ENCODE results near the gene CCNG2.

CCNG2 gene

GRCh38 chr4:77201857-77202256 lies 44.9 kb downstream of the CCNG2 start:
- Histone ChIP-seq H3K4me1 (ENCODE audit: control insufficient read depth, insufficient read depth, low read length) (no peaks in the 10 kb centered on the region), H3K9me3 (ENCODE audit: control insufficient read depth in 2 of 2, low read length in 2 of 2) (no peaks in the 10 kb centered on the region), H3K4me3 (ENCODE audit: low read length in 2 of 2) (no peak overlapping the region), H3K27ac (ENCODE audit: low read length) (no peak overlapping the region), H3K36me3 (ENCODE audit: control insufficient read depth in 2 of 2, insufficient read depth in 2 of 2, low read length in 2 of 2) (no peaks in the 10 kb centered on the region), H3K9ac (ENCODE audit: low read length in 2 of 2) (no peak overlapping the region), H3K27me3 (ENCODE audit: control insufficient read depth in 1 of 2, insufficient read depth in 2 of 2, low read length in 2 of 2) (peaks cover 0 to 2% of the 10 kb centered on the region in 2 donors)

- no peak overlapping the region for H3K27ac ChIP-seq (ENCODE audit: low read length)
Observed at GRCh38 chr4:77202491-77202890, 45.5 kb downstream of the CCNG2 start.

DNA sequence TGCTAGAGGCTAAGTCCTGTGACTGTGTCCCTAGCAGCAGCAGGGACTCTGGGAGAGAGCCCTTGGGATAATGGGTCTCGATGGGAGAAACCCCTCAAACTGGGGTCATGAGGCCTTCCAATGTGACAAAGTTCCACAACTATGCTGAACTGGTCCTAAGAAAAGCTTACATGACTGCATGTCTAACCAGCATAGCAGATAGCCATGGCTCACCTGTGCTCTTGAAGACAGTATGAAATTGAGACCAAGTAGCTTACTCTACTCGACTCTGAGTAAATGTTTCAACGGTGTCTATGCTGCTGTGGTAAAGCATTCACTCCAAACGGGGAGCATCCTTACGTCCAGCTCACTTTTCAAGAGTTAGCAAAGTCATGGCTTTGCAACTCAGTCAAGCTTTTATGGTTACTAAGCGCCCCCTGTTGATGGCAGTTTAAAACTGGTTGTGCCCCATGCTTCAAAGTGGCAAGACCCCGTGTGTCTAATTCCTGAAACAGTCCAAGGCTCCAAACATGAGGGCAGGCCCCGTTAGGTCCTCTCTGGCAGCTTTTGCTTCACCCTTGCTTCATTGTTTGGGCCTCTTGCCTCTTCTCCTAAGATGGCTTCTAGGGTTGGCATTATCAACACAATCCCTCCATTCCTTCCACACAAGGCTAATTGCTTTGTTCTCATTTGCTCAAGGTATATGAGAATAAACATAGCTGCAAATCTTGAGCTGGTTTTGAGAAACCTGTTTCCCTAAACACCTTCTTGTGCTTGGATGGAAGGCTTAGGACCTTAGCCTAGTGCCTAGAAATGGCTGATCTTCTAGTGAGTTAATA lies 46.6 kb downstream of the CCNG2 start:
- Histone ChIP-seq H3K4me1 (ENCODE audit: control insufficient read depth, insufficient read depth, low read length) (no peaks in the 10 kb centered on the region), H3K4me3 (ENCODE audit: low read length in 2 of 2) (no peak overlapping the region), H3K9me3 (ENCODE audit: control insufficient read depth in 2 of 2, low read length in 2 of 2) (no peaks in the 10 kb centered on the region), H3K9ac (ENCODE audit: low read length in 2 of 2) (no peak overlapping the region), H3K36me3 (ENCODE audit: control insufficient read depth in 2 of 2, insufficient read depth in 2 of 2, low read length in 2 of 2) (no peaks in the 10 kb centered on the region), H3K27ac (ENCODE audit: low read length) (no peak overlapping the region), H3K27me3 (ENCODE audit: control insufficient read depth in 1 of 2, insufficient read depth in 2 of 2, low read length in 2 of 2) (peaks cover 0 to 3% of the 10 kb centered on the region in 2 donors)

More at GRCh38 chr4:77202491-77202890, 45.5 kb downstream of the CCNG2 start:
- Histone ChIP-seq H3K9me3 (ENCODE audit: control insufficient read depth in 2 of 2, low read length in 2 of 2) (no peaks in the 10 kb centered on the region), H3K9ac (ENCODE audit: low read length in 2 of 2) (no peak overlapping the region), H3K4me3 (ENCODE audit: low read length in 2 of 2) (no peak overlapping the region), H3K27me3 (ENCODE audit: control insufficient read depth in 1 of 2, insufficient read depth in 2 of 2, low read length in 2 of 2) (peaks cover 0 to 2% of the 10 kb centered on the region in 2 donors), H3K36me3 (ENCODE audit: control insufficient read depth in 2 of 2, insufficient read depth in 2 of 2, low read length in 2 of 2) (no peaks in the 10 kb centered on the region), H3K4me1 (ENCODE audit: control insufficient read depth, insufficient read depth, low read length) (no peaks in the 10 kb centered on the region)

GRCh38 chr4:77204621-77205020 lies 47.6 kb downstream of the CCNG2 start:
- no peak overlapping the region for H3K27ac ChIP-seq (ENCODE audit: low read length)
- no peak overlapping the region for H3K9ac ChIP-seq (ENCODE audit: low read length in 2 of 2)
- no peaks in the 10 kb centered on the region for H3K9me3 ChIP-seq (ENCODE audit: control insufficient read depth in 2 of 2, low read length in 2 of 2)
- H3K4me3 ChIP-seq (ENCODE audit: low read length in 2 of 2): no peak overlapping the region
- no peaks in the 10 kb centered on the region for H3K36me3 ChIP-seq (ENCODE audit: control insufficient read depth in 2 of 2, insufficient read depth in 2 of 2, low read length in 2 of 2)
- peaks cover 0 to 4% of the 10 kb centered on the region in 2 donors for H3K27me3 ChIP-seq (ENCODE audit: control insufficient read depth in 1 of 2, insufficient read depth in 2 of 2, low read length in 2 of 2)
- no peaks in the 10 kb centered on the region for H3K4me1 ChIP-seq (ENCODE audit: control insufficient read depth, insufficient read depth, low read length)

- no peak overlapping the region for H3K4me3 ChIP-seq (ENCODE audit: low read length in 2 of 2)
- H3K36me3 ChIP-seq (ENCODE audit: control insufficient read depth in 2 of 2, insufficient read depth in 2 of 2, low read length in 2 of 2): no peaks in the 10 kb centered on the region
- H3K9ac ChIP-seq (ENCODE audit: low read length in 2 of 2): no peak overlapping the region
- no peaks in the 10 kb centered on the region for H3K4me1 ChIP-seq (ENCODE audit: control insufficient read depth, insufficient read depth, low read length)
- no peak overlapping the region for H3K27ac ChIP-seq (ENCODE audit: low read length)
- no peaks in the 10 kb centered on the region for H3K9me3 ChIP-seq (ENCODE audit: control insufficient read depth in 2 of 2, low read length in 2 of 2)
- H3K27me3 ChIP-seq (ENCODE audit: control insufficient read depth in 1 of 2, insufficient read depth in 2 of 2, low read length in 2 of 2): peaks cover 0 to 4% of the 10 kb centered on the region in 2 donors
Observed at GRCh38 chr4:77209012-77209411, 52.0 kb downstream of the CCNG2 start.

DNA sequence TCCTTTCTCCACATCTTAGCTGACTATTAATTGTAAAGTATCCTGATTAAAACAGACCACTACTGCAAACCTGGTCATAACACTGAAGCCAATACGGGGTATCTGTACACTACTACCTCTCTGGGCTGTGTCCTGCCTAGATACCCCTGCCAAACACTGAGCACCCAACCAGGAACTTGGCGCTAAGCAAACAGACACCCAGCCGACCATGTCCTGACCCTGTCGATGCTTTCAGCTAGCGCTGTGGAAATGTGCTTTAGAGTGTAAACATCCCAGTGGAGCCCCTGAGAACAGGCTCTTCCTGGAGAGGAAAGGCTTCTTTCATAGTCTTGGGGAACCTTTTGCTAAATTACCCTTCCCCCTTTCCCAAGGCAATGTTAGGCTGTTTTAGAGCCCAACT lies 52.9 kb downstream of the CCNG2 start:
- H3K27me3 ChIP-seq (ENCODE audit: control insufficient read depth in 1 of 2, insufficient read depth in 2 of 2, low read length in 2 of 2): peaks cover 0 to 4% of the 10 kb centered on the region in 2 donors
- no peaks in the 10 kb centered on the region for H3K4me1 ChIP-seq (ENCODE audit: control insufficient read depth, insufficient read depth, low read length)
- no peaks in the 10 kb centered on the region for H3K9me3 ChIP-seq (ENCODE audit: control insufficient read depth in 2 of 2, low read length in 2 of 2)
- H3K9ac ChIP-seq (ENCODE audit: low read length in 2 of 2): no peak overlapping the region
- no peak overlapping the region for H3K4me3 ChIP-seq (ENCODE audit: low read length in 2 of 2)
- H3K27ac ChIP-seq (ENCODE audit: low read length): no peak overlapping the region
- H3K36me3 ChIP-seq (ENCODE audit: control insufficient read depth in 2 of 2, insufficient read depth in 2 of 2, low read length in 2 of 2): no peaks in the 10 kb centered on the region

- H3K27ac ChIP-seq (ENCODE audit: low read length): no peak overlapping the region
- no peaks in the 10 kb centered on the region for H3K27me3 ChIP-seq (ENCODE audit: control insufficient read depth in 1 of 2, insufficient read depth in 2 of 2, low read length in 2 of 2)
- no peak overlapping the region for H3K9ac ChIP-seq (ENCODE audit: low read length in 2 of 2)
- H3K4me3 ChIP-seq (ENCODE audit: low read length in 2 of 2): no peak overlapping the region
- H3K4me1 ChIP-seq (ENCODE audit: control insufficient read depth, insufficient read depth, low read length): no peaks in the 10 kb centered on the region
- no peaks in the 10 kb centered on the region for H3K36me3 ChIP-seq (ENCODE audit: control insufficient read depth in 2 of 2, insufficient read depth in 2 of 2, low read length in 2 of 2)
- H3K9me3 ChIP-seq (ENCODE audit: control insufficient read depth in 2 of 2, low read length in 2 of 2): no peaks in the 10 kb centered on the region
Observed at GRCh38 chr4:77215107-77215506, 58.1 kb downstream of the CCNG2 start.

- H3K36me3 ChIP-seq (ENCODE audit: control insufficient read depth in 2 of 2, insufficient read depth in 2 of 2, low read length in 2 of 2): no peaks in the 10 kb centered on the region
- no peaks in the 10 kb centered on the region for H3K4me1 ChIP-seq (ENCODE audit: control insufficient read depth, insufficient read depth, low read length)
- no peaks in the 10 kb centered on the region for H3K27me3 ChIP-seq (ENCODE audit: control insufficient read depth in 1 of 2, insufficient read depth in 2 of 2, low read length in 2 of 2)
- H3K4me3 ChIP-seq (ENCODE audit: low read length in 2 of 2): no peak overlapping the region
- H3K9ac ChIP-seq (ENCODE audit: low read length in 2 of 2): no peak overlapping the region
- no peaks in the 10 kb centered on the region for H3K9me3 ChIP-seq (ENCODE audit: control insufficient read depth in 2 of 2, low read length in 2 of 2)
- no peak overlapping the region for H3K27ac ChIP-seq (ENCODE audit: low read length)
Observed at GRCh38 chr4:77217526-77217925, 60.5 kb downstream of the CCNG2 start.

DNA sequence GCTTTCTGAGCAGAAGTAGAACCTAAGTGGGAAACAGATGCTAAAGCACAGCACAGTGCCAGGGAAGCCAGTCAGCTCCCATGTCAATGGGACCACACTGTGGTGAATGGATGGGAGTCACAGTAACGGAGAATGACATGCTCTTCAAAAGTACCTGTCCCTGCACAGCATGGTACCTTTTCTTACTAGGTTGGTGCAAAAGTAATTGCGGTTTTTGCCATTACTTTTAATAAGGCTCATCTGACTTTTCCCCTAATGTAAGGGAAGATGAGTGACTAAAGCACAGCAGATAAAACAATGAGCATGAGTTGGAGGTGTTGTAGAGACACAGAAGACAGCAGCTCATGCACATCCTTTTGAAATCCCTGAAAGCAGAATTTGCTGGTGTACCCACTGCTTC lies 62.3 kb downstream of the CCNG2 start:
- Histone ChIP-seq H3K36me3 (ENCODE audit: control insufficient read depth in 2 of 2, insufficient read depth in 2 of 2, low read length in 2 of 2) (no peaks in the 10 kb centered on the region), H3K9me3 (ENCODE audit: control insufficient read depth in 2 of 2, low read length in 2 of 2) (no peaks in the 10 kb centered on the region), H3K4me1 (ENCODE audit: control insufficient read depth, insufficient read depth, low read length) (no peaks in the 10 kb centered on the region), H3K27me3 (ENCODE audit: control insufficient read depth in 1 of 2, insufficient read depth in 2 of 2, low read length in 2 of 2) (no peaks in the 10 kb centered on the region), H3K9ac (ENCODE audit: low read length in 2 of 2) (no peak overlapping the region), H3K27ac (ENCODE audit: low read length) (no peak overlapping the region), H3K4me3 (ENCODE audit: low read length in 2 of 2) (no peak overlapping the region)

All from stomach smooth muscle (tissue), 2 donors.